HG03460 (cell line): ENCODE measurements around the gene UNC5B.

ENCODE experiments used
- ATAC-seq: cut with Tn5 transposase; IDR thresholded peaks from one replicate; pipeline ENCODE4 v1.9.1; 2021; ENCODE audit not compliant: unreplicated experiment

UNC5B gene

DNA sequence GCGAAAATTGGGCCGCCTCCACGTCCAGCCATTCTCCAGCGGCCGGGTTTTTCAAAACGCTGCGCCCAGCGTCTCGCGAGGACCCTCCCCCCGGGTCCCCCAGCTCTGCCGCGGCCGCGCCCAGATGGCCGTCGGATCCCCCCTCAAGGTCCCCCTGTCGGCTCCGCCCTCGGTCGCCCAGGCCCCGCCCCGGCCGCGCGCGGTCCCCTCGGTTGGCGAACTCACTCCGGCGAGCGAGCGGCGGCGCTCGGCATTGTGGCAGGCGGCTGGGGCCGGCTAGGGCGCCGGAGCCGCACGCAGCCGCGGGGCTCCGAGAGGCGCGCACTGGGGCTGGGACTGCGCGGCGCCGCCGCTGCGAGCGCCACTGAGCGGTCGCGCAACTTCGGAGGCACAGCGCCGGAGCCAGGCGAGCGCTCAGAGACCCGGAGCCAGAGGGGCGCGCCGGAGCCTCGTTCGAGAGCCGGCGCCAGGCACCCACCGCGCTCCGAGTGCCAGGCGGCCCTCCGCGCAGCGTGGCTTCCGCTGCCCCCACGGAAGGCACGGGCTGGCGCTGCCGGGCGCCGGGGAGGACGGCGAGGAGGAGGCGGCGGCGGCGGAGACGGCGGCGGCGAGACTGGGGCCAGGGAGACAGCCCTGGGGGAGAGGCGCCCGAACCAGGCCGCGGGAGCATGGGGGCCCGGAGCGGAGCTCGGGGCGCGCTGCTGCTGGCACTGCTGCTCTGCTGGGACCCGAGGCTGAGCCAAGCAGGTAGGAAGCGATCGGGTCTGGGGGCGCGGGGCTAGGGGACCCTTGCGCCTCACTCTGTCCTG lies at the start of gene UNC5B:
Gene UNC5B (plus strand): TSS at position 253 of the 809 bp plus-strand sequence. CDS start 416 bp downstream, at position 669.
- ATAC-seq = no peak

DNA sequence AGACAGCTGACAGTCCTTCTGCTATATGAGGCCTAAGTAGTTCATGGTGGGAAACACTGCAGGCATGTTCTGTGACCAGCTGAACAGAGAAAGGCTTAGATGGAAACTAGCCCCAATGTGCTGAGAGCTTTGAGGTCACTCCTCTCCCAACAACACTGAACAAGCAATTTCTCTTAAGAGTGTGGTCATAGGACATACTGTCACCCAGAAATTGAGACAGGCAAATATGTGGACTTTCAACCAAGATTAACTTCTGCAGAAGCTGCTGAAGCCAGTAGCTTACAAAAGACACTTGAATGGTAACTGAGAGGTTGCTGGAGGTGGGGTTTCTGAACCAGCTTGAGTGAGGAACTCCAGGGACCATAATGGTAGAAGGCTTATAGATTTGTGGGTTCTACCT lies 38.9 kb upstream of the UNC5B start:
- ATAC-seq = no peak

DNA sequence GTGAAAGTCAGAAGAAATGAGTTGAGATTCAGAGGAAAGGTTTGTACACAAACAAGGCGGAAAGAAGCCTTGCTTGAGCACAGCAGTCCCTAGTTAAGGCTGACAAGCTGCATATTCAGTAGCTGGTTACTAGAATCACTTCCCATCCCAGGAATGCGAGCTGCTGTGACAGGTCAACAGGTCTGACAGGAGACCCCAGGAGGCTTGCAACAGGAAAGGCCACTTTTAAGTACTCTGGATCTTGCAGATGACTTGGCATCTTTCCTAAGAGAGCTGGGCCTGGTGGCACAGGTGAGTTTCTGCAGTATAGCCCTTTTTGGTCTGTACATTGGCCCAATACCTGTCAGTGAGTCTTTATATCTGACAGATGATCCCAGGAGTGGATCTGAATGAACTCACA lies 35.7 kb upstream of the UNC5B start:
- no peak for ATAC-seq

GRCh38 chr10:71177651-71178199 lies 34.6 kb upstream of the UNC5B start:
- no peak for ATAC-seq

DNA sequence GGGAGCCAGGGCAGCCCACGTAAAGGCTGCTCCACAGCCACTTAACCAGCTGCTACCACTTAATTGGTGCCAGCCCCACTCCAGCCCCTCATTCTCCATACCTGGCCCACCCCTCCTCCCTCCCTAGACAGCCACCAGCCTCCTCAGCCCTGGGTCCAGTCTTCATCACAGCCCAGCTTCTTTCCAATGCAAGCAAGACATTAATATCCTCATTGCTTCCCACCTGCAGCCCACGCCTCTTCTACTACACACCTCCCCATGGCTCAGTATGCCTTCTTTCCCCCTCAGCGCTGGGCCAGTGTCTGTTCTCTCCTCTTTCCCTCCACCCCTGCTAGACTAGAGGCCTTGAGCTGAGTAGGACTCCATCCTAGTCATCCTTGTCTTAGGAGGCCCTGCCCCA lies 33.5 kb upstream of the UNC5B start:
- no peak for ATAC-seq

- ATAC-seq = no peak
Measured at GRCh38 chr10:71179382-71179781, 33.0 kb upstream of the UNC5B start.

DNA sequence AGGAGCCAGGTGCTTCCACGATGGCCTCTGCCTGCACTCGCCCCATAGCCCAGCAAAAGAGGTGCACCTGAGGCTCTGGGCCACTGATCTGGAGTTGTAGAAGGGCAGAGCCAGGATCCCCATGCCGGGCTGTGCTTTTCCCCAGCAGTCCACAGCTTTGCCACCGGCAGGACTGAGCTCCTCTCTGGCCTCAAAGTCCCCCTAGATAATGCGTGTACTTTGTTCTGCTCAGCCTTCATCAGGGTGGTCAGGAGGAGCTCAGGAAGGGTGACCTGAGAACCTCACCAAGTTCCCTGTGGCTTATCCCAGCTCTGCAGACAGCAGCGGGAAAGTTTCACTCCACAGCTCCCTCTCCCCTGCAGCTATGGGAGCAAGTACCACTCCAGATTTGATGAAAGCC lies 27.9 kb upstream of the UNC5B start:
- no peak for ATAC-seq

DNA sequence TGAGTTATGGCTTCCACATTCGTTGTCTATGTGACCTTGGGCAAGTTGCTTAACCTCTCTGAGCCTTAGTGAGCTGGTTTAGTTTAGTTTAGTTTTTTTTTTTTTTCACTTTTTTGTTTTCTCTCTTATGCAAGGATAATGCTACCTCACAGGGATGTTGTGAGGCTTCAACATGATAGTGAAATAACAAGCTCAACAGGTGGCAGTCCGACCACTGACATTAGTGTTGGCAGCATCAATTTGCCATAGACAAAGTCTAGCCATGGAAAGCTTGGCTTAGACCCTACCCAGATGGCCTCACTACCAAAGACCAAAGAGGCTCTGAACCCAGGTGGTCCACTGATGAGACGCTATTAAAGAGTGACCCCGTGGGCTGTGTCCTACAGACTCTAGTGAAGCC lies 27.2 kb upstream of the UNC5B start:
- ATAC-seq = no peak

- ATAC-seq = no peak
Measured at GRCh38 chr10:71187197-71187596, 25.2 kb upstream of the UNC5B start.

GRCh38 chr10:71187600-71187999 lies 24.8 kb upstream of the UNC5B start:
- no peak for ATAC-seq

- no peak for ATAC-seq
Measured at GRCh38 chr10:71188201-71188600, 24.2 kb upstream of the UNC5B start.

DNA sequence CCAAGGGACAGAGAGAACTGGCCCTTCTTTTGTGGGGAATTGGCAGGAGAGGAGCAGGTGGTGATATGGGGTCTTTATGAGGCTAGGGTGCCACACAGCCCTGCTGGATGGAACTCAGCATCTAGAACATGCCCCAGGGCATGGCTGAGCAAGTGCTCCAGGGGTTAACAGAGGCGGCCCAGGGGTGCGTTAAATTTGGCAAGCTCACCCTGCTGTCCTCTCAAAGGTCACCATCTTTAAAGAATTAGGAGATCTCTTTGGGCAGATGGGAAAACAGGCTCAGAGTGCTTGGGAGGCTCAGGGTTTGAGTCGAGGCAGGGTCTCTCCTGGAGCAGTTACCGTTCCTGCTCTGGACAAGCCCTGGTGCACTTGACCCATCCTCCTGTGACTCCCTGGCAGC lies 21.4 kb upstream of the UNC5B start:
- ATAC-seq = no peak

- no peak for ATAC-seq
Measured at GRCh38 chr10:71191551-71192076, 20.8 kb upstream of the UNC5B start.

- no peak for ATAC-seq
Measured at GRCh38 chr10:71193516-71193915, 18.9 kb upstream of the UNC5B start.

DNA sequence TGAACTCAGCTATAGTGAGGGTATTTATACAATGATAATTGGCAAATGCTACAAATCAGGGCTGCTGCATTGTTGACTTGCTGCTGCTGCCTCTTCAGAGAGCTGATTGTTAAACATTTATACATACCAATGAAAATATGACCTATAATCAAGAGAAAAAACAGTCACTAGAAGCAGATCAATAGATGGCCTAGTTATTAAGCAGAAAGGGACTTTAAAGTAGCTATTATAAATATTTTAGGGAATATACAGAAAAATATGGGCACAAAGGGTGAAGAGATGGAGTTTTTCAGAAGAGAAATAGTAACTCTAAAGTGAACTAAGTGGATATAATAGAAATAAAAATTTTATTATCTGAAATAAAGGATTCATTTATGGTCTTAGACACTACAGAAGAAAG lies 14.4 kb upstream of the UNC5B start:
- ATAC-seq = no peak

GRCh38 chr10:71201849-71202248 lies 10.5 kb upstream of the UNC5B start:
- no peak for ATAC-seq

DNA sequence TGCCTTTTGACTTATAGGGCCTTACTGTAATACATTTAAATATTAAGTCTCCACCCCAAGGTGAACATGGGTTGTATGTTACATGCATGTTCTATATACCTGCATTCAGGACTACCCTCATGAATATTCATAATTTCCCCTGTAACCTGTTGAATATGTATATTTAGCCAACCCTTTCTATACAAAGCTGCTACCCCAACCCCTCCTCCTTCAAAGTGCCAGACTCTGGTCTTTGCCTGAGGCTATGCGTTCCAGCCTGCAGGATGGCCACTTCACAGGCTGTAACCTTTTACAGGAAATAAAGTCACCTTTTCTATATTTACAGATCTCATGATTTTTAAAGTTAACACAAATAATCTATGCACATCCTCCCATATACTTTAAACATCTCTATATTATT lies 10.1 kb upstream of the UNC5B start:
- no peak for ATAC-seq

- ATAC-seq = no peak
Measured at GRCh38 chr10:71203124-71203523, 9.2 kb upstream of the UNC5B start.

- ATAC-seq = no peak
Measured at GRCh38 chr10:71203716-71204115, 8.7 kb upstream of the UNC5B start.

DNA sequence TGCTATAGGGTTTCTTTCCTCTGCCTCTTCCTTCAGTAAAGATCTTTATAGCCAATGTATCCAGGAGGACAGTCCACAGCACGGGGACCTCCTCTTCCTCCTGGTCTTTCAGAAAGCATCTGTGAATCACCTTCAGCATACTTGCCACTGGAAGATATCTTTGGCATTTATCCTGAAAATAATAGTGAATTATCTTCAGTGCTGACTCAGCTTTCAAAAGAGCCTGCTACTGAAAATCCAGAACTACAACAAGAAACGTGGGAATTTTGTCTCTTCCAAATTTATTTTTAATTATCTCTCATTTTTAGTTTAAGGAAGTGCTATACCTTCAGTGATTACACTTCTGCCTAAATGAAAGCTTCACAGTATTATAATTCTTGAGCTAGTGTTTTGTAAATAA lies 7.6 kb upstream of the UNC5B start:
- ATAC-seq = no peak

DNA sequence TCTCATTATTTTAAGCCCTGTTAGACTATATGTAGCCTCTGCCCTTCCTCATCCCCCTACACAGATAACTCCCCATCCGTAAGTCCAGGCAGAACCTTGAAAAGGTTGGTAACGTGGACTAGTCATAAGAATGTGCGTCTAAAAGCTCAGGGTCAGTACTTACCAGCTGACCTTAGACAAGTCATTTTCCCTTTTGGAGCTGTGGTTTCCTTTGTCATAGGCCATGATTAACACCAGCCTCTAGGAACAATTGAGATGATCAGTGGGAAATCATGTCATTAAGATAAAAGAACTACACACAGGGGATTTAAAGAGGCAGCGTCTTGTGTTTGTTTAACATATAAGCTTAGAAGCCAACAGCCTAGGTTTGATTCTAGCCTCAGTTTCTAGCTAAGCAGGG lies 6.9 kb upstream of the UNC5B start:
- no peak for ATAC-seq

- no peak for ATAC-seq
Measured at GRCh38 chr10:71206911-71207310, 5.5 kb upstream of the UNC5B start.

- no peak for ATAC-seq
Measured at GRCh38 chr10:71207578-71207977, 4.8 kb upstream of the UNC5B start.
